Measurements from ENCODE around the gene KIAA1671.

DNA sequence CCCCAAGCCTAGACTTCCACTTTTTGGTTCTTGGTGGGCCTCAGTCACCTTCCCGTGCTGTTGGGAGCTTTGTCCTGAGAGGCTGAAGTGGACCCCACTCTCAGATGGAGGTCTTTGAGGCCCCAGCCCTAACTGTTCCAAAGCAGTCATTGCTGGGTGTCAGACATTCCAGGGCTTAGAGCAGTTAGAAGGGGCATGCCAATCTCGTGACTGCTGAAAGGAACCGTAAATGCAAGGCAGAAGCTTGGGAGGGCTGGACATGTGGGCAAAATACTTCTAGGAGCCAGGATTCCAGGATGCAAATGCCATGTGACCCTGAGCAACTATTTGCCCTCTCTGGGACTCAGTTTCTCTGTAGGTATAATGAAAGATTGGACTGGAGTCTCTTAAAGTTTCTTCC lies 128.3 kb downstream of the KIAA1671 start:
- no peak for TF ChIP-seq CTCF (IDR thresholded peaks at IDR 0.05)
- no peak for TF ChIP-seq POLR2A (IDR thresholded peaks at IDR 0.05)

All from transverse colon (tissue), 3 donors.